ENCODE results near the gene ITGAE.
"Not testable (repeated sequence)": the region's sequence is repeated elsewhere in the genome, so short reads cannot be mapped to it uniquely, and the experiment has no call there.

The ITGAE gene

DNA sequence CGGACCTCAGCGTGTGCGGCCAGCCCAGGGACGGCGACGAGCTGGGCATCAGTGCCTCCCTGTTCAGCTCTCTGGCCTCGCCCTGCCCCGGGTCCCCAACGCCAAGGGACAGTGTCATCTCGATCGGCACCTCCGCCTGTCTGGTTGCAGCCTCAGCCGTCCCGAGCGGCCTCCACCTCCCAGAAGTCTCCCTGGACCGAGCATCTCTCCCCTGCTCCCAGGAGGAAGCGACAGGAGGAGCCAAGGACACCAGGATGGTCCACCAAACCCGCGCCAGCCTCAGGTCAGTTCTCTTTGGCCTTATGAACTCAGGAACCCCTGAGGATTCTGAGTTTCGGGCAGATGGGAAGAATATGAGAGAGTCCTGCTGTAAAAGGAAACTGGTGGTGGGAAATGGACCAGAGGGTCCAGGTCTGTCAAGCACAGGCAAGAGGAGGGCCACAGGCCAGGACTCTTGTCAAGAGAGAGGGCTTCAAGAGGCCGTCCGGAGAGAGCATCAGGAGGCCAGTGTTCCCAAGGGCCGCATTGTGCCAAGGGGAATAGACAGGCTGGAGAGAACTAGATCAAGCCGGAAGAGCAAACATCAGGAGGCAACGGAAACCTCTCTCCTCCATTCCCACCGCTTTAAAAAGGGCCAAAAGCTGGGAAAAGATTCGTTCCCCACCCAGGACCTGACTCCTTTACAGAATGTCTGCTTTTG lies 76.5 kb downstream of the ITGAE start:
- peak; percentile 26 for DNase-seq

- DNase-seq: peak; percentile 96
Observed at GRCh38 chr17:3723556-3724377, 77.2 kb downstream of the ITGAE start, which contains the start of gene HASPIN. HASPIN (plus strand) TSS chr17:3723903; CDS start chr17:3723936, 33 bp downstream.

- DNase-seq: no peak
Observed at GRCh38 chr17:3723188-3723555, 77.8 kb downstream of the ITGAE start.

GRCh38 chr17:3722716-3723115 lies 78.3 kb downstream of the ITGAE start:
- no peak for DNase-seq

GRCh38 chr17:3719265-3719664 lies 81.7 kb downstream of the ITGAE start:
- DNase-seq: no peak

DNA sequence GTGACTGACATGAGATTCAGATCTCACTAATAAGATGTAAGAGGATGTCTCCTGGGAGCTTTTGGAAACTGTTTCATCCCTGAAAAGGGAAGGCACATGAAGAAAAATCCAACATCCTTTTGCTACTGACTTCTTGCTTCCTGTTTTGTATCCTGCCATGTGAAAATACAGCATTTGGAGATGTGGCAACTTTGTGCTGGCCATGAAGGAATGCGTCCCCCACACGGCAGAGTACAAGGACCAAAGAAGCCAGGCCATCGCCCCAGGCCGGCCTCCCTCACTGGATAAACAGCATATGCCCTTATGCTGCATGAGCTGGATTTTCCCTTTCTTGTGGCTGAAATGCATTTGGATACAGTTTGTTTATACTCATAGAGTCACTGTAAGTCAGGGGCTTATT lies 82.8 kb downstream of the ITGAE start:
- no peak for DNase-seq

DNA sequence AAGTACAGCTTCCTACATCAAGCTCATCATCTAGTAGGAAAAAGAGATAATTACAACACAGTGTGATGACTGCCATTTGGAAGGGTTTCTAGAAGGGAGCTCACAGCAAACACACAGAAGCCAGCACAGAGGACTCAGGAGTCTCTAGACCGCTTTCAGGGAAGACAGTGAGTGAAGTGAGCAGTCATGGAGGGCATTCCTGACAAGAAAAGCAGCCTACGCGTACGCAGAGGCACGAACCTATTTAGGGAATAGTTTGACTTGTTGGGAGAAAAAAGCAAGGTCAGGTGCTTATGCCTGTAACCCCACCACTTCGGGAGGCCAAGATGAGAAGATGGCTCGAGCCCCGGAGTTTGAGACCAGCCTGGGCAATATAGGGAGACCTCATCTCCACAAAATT lies 85.7 kb downstream of the ITGAE start:
- no peak for DNase-seq

DNA sequence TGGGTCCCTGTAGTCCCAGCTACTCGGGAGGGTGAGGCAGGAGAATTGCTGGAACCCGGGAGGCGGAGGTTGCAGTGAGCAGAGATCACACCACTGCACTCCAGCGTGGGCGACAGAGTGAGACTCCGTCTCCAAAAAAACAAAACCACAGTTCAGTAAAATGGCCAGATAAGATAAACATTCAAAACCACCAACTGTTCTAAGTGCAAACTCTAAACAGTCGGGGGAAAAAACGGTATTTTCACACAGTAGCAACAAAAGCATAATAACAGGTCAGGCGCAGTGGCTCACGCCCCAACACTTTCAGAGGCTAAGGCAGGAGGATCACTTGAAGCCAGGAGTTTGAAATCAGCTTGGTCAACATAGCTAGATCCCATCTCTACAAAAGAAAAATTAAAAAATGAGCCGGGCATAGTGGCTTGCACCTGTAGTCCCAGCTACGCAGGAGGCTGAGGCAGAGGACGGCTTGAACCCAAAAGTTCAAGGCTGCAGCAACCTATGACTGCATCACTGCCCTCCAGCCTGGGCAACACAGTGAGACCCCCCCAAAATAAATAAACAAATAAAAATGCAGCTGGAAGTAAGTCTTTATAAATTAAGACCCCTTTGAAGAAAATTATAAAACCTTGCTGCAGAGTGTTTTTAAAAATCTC lies 88.1 kb downstream of the ITGAE start:
- peak; percentile 81 for DNase-seq

DNA sequence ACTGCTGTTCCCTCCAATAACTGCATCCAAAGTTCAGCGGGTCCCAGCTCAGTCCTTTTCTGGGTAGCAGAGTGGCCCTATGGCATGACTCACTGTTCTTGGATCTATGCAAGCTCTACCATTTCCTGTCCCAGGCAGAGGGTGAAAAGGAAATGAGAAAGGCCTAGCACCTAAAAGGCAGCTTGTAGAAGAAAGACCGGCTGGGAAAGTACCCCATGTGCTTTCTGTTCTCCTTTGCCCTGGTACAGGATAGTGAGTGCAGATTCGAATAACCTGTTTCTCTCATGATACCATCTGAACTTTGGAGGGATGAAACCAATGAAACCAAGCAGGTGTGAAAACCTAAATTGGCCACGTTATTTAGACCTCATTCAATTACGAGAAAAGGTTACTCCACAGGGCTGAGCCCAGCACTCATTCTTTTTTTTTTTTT lies 90.0 kb downstream of the ITGAE start:
- DNase-seq: peak; percentile 98

GRCh38 chr17:3708366-3708765 lies 92.6 kb downstream of the ITGAE start:
- no peak for DNase-seq

GRCh38 chr17:3705718-3705984 lies 95.3 kb downstream of the ITGAE start:
- not testable (repeated sequence) for DNase-seq

GRCh38 chr17:3704931-3705717 lies 95.9 kb downstream of the ITGAE start:
- no peak for DNase-seq

GRCh38 chr17:3702041-3702539 lies 98.9 kb downstream of the ITGAE start:
- DNase-seq: not testable (repeated sequence)

DNA sequence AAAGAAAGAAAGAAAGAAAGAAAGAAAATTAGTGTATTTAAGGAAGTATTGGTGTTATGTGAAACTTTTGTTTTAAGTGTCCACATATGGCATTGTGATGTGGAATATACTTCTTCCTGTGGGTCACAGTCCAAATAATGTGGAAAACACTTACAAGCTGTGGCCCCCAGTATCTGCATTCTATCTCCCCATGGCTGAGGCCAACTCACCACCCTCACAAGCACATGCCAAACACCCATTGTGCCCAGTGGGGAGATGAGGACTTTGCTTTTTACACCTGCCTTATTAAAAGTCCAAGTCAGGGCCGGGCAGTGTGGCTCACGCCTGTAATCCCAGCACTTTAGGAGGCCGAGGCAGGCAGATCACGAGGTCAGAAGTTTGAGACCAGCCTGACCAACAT lies 101.0 kb downstream of the ITGAE start:
- no peak for DNase-seq

DNA sequence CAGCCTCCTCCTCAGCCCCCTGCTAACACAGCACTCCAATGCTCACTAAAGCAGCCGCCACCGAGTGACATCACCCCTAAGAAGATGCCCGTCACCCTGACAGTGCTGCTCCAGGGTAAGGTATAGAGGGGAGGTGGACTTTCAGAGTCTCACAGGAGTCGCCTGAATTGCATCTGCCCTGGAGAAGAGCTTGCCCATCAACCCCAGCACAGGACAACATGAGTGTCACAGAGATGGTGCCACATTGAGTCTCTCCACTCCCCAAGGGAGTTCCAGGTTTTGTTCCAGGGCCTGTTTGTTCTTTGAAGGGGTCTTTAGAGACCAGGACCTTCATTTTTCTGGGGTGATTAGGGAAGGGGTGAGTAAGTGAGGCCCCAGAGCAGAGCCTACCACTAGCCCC lies 102.8 kb downstream of the ITGAE start:
- DNase-seq: no peak

DNA sequence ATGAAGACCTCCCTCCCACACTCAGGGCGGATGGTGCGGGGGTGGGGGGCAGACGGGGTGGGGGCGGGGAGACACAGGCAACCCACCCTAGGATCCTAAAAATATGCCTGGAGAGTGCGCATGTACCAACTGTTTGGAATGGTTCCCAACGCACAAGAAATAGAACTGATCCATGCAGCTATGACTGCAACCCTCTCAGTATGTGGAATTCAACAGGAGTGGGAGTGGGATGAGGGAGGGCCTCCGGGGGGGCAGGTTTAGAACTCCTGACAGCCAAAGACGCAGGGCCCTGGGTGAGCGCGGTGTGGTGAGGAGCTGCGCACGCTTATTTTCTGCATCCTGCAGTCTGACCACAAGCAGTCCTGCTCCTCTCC lies 103.9 kb downstream of the ITGAE start:
- DNase-seq: no peak

DNA sequence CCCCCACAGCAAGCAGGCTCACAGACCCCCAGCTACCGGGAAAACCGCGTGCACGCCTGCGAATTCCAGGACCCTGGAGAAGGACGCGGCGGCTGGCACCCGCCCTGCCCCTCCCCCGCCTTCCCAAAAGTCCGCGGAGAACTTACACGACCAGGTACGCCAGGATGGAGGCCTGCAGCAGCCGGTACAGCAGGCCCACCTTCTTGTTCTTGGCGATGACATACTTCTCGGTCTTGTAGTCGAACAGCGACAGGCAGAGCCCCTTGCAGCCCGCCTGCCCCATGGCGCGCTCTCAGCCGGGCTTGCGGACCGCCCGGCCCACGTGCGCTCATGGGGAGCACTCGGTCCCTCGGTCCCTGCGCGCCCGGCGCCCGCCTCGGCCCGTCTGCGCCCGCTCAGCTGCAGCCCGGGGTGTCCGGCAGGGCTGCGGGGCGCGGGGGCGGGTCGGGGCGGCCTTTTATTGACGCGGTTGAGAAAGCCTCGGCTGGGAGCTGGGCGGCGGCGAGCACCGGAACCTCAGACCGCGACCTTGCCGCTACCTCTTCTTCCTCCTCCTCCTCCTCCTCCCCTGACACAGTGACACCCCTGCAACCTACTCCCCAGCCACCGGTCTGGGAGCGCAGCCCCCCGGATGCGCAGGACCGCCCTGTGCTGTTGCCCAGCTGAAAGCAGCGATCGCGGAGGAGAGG lies 105.1 kb downstream of the ITGAE start, which contains the start of gene P2RX5:
Gene P2RX5 (minus strand): TSS at position 433 of the 689 bp plus-strand sequence. CDS start 150 bp downstream, at position 283.
- peak; percentile 80 for DNase-seq

DNA sequence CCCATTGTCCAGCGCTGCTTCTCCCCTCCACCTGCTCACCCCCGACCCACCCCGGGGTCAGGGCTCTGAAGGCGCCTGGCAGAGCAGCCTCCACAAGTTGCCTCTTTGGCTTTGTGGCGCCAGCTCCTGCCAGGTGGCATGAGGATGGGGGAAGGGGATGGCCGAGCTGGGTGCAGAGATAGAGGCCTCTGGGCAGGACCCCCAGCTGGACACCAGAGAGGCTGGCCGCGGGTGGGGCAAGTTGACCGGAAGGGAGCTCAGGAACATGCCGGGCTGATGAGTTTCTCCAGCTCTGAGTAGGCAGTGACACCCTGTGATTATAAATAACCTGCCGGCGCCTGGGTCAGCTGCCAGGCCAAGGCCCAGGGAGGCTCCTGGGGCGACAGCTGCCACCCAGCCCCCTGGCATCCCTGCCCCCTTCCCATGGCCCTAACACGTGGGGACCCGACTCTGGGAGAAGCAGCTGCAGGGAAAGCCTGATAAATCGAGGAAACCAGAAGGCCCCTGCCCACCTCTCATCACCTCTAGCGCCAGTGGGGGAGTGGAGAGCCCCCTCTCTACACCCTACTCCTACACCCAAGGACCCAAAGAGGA lies 105.8 kb downstream of the ITGAE start:
- DNase-seq: peak; percentile 34

GRCh38 chr17:3693829-3694231 lies 107.2 kb downstream of the ITGAE start:
- peak; percentile 86 for DNase-seq

- DNase-seq: no peak
Observed at GRCh38 chr17:3693141-3693540, 107.8 kb downstream of the ITGAE start.

DNA sequence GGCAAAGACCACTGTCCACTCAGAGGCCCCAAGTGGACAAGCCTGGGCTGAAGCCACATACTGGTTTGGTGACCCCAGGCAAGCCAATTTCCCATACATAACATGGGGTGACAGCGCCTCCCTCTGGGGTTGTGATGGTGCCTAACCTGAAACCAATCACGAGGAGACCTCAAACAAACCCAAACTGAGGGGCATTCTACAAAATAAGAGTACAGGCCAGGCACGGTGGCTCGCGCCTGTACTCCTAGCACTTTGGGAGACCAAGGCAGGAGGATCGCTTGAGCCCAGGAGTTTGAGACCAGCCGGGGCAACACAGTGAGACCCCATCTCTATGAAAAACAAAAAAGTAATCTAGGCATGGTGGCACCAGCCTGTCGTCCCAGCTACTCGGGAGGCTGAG lies 108.6 kb downstream of the ITGAE start:
- DNase-seq: no peak

DNA sequence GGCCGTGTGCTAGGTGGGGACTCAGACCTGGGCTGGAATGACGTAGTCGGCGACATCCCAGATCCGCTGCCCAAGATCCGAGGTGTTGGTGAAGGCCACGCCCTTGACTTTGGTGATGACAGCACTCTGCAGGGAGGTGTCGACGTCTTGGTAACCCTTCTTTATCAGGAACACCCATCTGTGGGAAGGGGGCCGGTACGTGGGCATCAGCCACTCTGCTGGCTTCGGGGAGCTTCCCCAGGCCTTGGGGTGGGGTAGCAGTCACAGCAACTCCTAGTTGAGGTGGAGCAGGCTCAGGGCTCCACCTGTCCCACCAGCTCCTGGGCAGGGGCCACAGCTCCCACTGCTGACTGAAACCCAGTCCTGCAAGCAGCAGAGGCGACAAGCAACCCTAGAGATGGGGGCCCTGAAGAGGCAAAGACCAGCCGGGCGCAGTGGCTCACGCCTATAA lies 109.3 kb downstream of the ITGAE start:
- DNase-seq: no peak
